Measurements from ENCODE around the gene HSD17B1. TPM values are rescaled to one million over a fixed set of nuclear protein-coding genes. Genes with fewer than 3 reads are reported as not detected.

HSD17B1 gene
- polyA plus RNA-seq, 1 donor from 2014 or later = 1.0 TPM

DNA sequence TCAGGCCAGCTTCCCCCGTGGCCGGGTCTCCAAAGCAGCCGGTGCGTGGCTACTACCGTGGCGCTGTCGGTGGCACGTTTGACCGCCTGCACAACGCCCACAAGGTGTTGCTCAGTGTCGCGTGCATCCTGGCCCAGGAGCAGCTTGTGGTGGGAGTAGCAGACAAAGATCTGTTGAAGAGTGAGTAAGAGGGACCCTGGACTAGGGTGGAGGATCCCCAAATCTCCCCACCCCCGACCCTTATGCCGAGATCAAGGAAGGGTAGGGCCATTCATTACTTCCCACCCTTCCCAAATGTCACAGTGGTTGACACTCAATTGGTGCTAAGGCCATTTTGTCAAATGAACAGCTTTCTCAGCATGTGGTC lies 10.4 kb downstream of the HSD17B1 start:
- Histone ChIP-seq H3K4me2 (ENCODE audit: low read length) (peak overlapping the region; percentile 76), H3K27ac (ENCODE audit: low read length) (no peak overlapping the region), H3K36me3 (ENCODE audit: insufficient read depth, low read length) (no peaks in the 10 kb centered on the region), H4K20me1 (ENCODE audit: insufficient read depth) (no peaks in the 10 kb centered on the region), H2AFZ (ENCODE audit: low read depth, low read length) (no peak overlapping the region), H3K9me2 (ENCODE audit: insufficient read depth, low read length) (no peaks in the 10 kb centered on the region), H3K9ac (ENCODE audit: low read length) (peak overlapping the region; percentile 84), H3K27me3 (ENCODE audit: insufficient read depth, low read depth, low read length) (no peaks in the 10 kb centered on the region), H3K79me2 (replicated peaks; ENCODE audit: insufficient read depth, low read length) (peaks cover 16% of the 10 kb centered on the region), H3F3A (ENCODE audit: insufficient read depth, low read length, poor library complexity, severe bottlenecking) (no peaks in the 10 kb centered on the region), H3K9me3 (ENCODE audit: low read length) (no peaks in the 10 kb centered on the region), H3K4me3 (ENCODE audit: low read length) (peak overlapping the region; percentile 93)
- TF ChIP-seq EZH2 (IDR thresholded peaks at IDR 0.05; ENCODE audit: borderline replicate concordance, insufficient read depth, low read length, poor library complexity, severe bottlenecking) = no peak
- TF ChIP-seq, protein P1, sequence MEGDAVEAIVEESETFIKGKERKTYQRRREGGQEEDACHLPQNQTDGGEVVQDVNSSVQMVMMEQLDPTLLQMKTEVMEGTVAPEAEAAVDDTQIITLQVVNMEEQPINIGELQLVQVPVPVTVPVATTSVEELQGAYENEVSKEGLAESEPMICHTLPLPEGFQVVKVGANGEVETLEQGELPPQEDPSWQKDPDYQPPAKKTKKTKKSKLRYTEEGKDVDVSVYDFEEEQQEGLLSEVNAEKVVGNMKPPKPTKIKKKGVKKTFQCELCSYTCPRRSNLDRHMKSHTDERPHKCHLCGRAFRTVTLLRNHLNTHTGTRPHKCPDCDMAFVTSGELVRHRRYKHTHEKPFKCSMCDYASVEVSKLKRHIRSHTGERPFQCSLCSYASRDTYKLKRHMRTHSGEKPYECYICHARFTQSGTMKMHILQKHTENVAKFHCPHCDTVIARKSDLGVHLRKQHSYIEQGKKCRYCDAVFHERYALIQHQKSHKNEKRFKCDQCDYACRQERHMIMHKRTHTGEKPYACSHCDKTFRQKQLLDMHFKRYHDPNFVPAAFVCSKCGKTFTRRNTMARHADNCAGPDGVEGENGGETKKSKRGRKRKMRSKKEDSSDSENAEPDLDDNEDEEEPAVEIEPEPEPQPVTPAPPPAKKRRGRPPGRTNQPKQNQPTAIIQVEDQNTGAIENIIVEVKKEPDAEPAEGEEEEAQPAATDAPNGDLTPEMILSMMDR (IDR thresholded peaks at IDR 0.05; ENCODE audit: poor library complexity, severe bottlenecking) = no peak
- no peak for TF ChIP-seq EP300 (conservative IDR thresholded peaks at IDR 0.05; ENCODE audit: poor library complexity, severe bottlenecking)
- no peak for TF ChIP-seq MXI1 (conservative IDR thresholded peaks at IDR 0.05; ENCODE audit: poor library complexity, severe bottlenecking)

DNA sequence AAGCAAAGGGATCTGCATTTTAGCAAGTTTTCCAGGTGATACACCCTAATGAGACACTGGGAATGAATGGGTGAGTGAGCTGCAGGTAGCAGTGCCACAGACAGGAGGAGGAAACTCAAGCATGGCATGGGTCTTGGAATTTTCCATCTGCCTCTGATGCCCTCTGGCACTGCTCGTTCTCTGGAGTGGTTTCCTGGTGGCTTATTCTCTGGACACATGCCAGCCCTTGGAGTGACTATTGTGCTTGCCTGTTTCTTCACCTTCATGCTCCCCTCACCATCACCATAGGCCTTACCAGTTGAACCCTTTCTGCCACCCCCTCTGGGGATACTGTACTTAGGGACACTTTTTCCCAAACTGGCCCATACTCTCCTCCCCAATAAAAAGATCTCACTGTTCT lies 10.8 kb downstream of the HSD17B1 start:
- Histone ChIP-seq H4K20me1 (ENCODE audit: insufficient read depth) (no peaks in the 10 kb centered on the region), H3K9me3 (ENCODE audit: low read length) (no peaks in the 10 kb centered on the region), H3K79me2 (replicated peaks; ENCODE audit: insufficient read depth, low read length) (peaks cover 16% of the 10 kb centered on the region), H3K9me2 (ENCODE audit: insufficient read depth, low read length) (no peaks in the 10 kb centered on the region), H3K27me3 (ENCODE audit: insufficient read depth, low read depth, low read length) (no peaks in the 10 kb centered on the region), H3K36me3 (ENCODE audit: insufficient read depth, low read length) (no peaks in the 10 kb centered on the region), H2AFZ (ENCODE audit: low read depth, low read length) (no peak overlapping the region), H3K4me2 (ENCODE audit: low read length) (no peak overlapping the region), H3K4me3 (ENCODE audit: low read length) (peak overlapping the region; percentile 93), H3K27ac (ENCODE audit: low read length) (no peak overlapping the region), H3F3A (ENCODE audit: insufficient read depth, low read length, poor library complexity, severe bottlenecking) (no peaks in the 10 kb centered on the region), H3K9ac (ENCODE audit: low read length) (no peak overlapping the region)
- no peak for TF ChIP-seq SMC3 (conservative IDR thresholded peaks at IDR 0.05; ENCODE audit: poor library complexity)
- TF ChIP-seq, protein P2, sequence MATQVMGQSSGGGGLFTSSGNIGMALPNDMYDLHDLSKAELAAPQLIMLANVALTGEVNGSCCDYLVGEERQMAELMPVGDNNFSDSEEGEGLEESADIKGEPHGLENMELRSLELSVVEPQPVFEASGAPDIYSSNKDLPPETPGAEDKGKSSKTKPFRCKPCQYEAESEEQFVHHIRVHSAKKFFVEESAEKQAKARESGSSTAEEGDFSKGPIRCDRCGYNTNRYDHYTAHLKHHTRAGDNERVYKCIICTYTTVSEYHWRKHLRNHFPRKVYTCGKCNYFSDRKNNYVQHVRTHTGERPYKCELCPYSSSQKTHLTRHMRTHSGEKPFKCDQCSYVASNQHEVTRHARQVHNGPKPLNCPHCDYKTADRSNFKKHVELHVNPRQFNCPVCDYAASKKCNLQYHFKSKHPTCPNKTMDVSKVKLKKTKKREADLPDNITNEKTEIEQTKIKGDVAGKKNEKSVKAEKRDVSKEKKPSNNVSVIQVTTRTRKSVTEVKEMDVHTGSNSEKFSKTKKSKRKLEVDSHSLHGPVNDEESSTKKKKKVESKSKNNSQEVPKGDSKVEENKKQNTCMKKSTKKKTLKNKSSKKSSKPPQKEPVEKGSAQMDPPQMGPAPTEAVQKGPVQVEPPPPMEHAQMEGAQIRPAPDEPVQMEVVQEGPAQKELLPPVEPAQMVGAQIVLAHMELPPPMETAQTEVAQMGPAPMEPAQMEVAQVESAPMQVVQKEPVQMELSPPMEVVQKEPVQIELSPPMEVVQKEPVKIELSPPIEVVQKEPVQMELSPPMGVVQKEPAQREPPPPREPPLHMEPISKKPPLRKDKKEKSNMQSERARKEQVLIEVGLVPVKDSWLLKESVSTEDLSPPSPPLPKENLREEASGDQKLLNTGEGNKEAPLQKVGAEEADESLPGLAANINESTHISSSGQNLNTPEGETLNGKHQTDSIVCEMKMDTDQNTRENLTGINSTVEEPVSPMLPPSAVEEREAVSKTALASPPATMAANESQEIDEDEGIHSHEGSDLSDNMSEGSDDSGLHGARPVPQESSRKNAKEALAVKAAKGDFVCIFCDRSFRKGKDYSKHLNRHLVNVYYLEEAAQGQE (IDR thresholded peaks at IDR 0.05; ENCODE audit: borderline replicate concordance) = no peak
- TF ChIP-seq, protein P1 (IDR thresholded peaks at IDR 0.05; ENCODE audit: poor library complexity, severe bottlenecking) = no peak
- no peak for TF ChIP-seq EZH2 (IDR thresholded peaks at IDR 0.05; ENCODE audit: borderline replicate concordance, insufficient read depth, low read length, poor library complexity, severe bottlenecking)
- no peak for TF ChIP-seq POLR2AphosphoS5 (IDR thresholded peaks at IDR 0.05)
- TF ChIP-seq TAF1 (IDR thresholded peaks at IDR 0.05; ENCODE audit: low read depth) = no peak
- no peak for TF ChIP-seq EP300 (conservative IDR thresholded peaks at IDR 0.05; ENCODE audit: poor library complexity, severe bottlenecking)
- TF ChIP-seq RAD21 (conservative IDR thresholded peaks at IDR 0.05) = no peak
- TF ChIP-seq MXI1 (conservative IDR thresholded peaks at IDR 0.05; ENCODE audit: poor library complexity, severe bottlenecking) = no peak

All from neural cell (in vitro differentiated cells).